ENCODE measurements around the gene NAA40. TPM values are rescaled to one million over a fixed set of nuclear protein-coding genes. Genes with fewer than 3 reads are reported as not detected.

Gene NAA40
- total and polyA plus RNA-seq, 2 donors (not counting 1 experiment from before 2014, with no cell fraction given) = 9.2 to 19.7 TPM

DNA sequence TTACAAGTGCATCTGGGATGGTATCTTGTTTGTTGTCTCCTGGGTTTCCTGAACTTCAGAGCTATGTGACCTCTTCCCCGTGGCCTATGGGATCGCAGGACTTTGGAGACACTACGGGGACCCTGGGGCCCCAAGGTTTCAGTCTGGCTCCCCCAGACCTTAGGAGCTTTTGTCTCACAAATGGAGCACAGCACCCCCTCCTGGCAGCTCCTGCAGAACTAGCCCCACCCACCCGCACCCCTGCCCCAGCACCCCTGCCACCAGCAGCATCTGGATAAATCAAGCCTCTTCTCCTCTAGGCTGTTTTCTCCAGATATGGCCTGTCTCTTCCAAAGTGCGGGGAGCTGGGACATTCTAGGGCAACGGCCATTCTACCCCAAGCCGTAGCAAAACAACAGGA lies 32.2 kb upstream of the NAA40 start:
- Histone ChIP-seq H3K9me3 (ENCODE audit: control insufficient read depth, insufficient read depth, low read depth, low read length) (no peaks in the 10 kb centered on the region), H3K36me3 (ENCODE audit: control insufficient read depth, insufficient read depth, low read length) (peaks cover 30% of the 10 kb centered on the region), H3K27me3 (ENCODE audit: control insufficient read depth, insufficient read depth, low read length) (no peaks in the 10 kb centered on the region), H3K4me3 (replicated peaks in 1 of 4; ENCODE audit: control extremely low read depth in 1 of 4, insufficient read depth in 1 of 4, low read depth in 3 of 4, low read length in 4 of 4) (no peak overlapping the region), H3K79me2 (ENCODE audit: control insufficient read depth, insufficient read depth, low read length) (no peaks in the 10 kb centered on the region), H4K20me1 (ENCODE audit: control insufficient read depth, extremely low read depth, insufficient read depth, low read length) (no peaks in the 10 kb centered on the region), H3K27ac (ENCODE audit: insufficient read depth, low read length) (no peak overlapping the region), H3K4me2 (ENCODE audit: extremely low read depth, insufficient read depth, low read length) (no peak overlapping the region), H3K9ac (ENCODE audit: insufficient read depth, low read length) (no peak overlapping the region), H3K4me1 (ENCODE audit: control insufficient read depth, extremely low read depth, insufficient read depth, low read length) (peaks cover 3% of the 10 kb centered on the region), H2AFZ (ENCODE audit: low read length) (no peak overlapping the region)
- no peak for DNase-seq (ENCODE audit: low read depth in 2 of 2)
- no peak for TF ChIP-seq EZH2 (IDR thresholded peaks at IDR 0.05; ENCODE audit: low read length, missing control alignments)
- TF ChIP-seq, protein P1, sequence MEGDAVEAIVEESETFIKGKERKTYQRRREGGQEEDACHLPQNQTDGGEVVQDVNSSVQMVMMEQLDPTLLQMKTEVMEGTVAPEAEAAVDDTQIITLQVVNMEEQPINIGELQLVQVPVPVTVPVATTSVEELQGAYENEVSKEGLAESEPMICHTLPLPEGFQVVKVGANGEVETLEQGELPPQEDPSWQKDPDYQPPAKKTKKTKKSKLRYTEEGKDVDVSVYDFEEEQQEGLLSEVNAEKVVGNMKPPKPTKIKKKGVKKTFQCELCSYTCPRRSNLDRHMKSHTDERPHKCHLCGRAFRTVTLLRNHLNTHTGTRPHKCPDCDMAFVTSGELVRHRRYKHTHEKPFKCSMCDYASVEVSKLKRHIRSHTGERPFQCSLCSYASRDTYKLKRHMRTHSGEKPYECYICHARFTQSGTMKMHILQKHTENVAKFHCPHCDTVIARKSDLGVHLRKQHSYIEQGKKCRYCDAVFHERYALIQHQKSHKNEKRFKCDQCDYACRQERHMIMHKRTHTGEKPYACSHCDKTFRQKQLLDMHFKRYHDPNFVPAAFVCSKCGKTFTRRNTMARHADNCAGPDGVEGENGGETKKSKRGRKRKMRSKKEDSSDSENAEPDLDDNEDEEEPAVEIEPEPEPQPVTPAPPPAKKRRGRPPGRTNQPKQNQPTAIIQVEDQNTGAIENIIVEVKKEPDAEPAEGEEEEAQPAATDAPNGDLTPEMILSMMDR (conservative IDR thresholded peaks at IDR 0.05 in 1 of 2, IDR thresholded peaks at IDR 0.05 in 1 of 2; ENCODE audit: low read depth in 1 of 2, low read length in 2 of 2) = peak in 1 of 2 donors; percentile 13

- Histone ChIP-seq H3K4me2 (ENCODE audit: extremely low read depth, insufficient read depth, low read length) (no peak overlapping the region), H3K27me3 (ENCODE audit: control insufficient read depth, insufficient read depth, low read length) (no peaks in the 10 kb centered on the region), H3K79me2 (ENCODE audit: control insufficient read depth, insufficient read depth, low read length) (no peaks in the 10 kb centered on the region), H4K20me1 (ENCODE audit: control insufficient read depth, extremely low read depth, insufficient read depth, low read length) (no peaks in the 10 kb centered on the region), H2AFZ (ENCODE audit: low read length) (no peak overlapping the region), H3K9ac (ENCODE audit: insufficient read depth, low read length) (no peak overlapping the region), H3K4me1 (ENCODE audit: control insufficient read depth, extremely low read depth, insufficient read depth, low read length) (peaks cover 3% of the 10 kb centered on the region), H3K4me3 (replicated peaks in 1 of 4; ENCODE audit: control extremely low read depth in 1 of 4, insufficient read depth in 1 of 4, low read depth in 3 of 4, low read length in 4 of 4) (no peak overlapping the region), H3K36me3 (ENCODE audit: control insufficient read depth, insufficient read depth, low read length) (peaks cover 28% of the 10 kb centered on the region), H3K9me3 (ENCODE audit: control insufficient read depth, insufficient read depth, low read depth, low read length) (no peaks in the 10 kb centered on the region), H3K27ac (ENCODE audit: insufficient read depth, low read length) (no peak overlapping the region)
- TF ChIP-seq, protein P1 (conservative IDR thresholded peaks at IDR 0.05 in 1 of 2, IDR thresholded peaks at IDR 0.05 in 1 of 2; ENCODE audit: low read depth in 1 of 2, low read length in 2 of 2) = no peak
- DNase-seq (ENCODE audit: low read depth in 2 of 2) = no peak
These were observed 31.7 kb upstream of the NAA40 start for GRCh38 chr11:63907063-63907462.

DNA sequence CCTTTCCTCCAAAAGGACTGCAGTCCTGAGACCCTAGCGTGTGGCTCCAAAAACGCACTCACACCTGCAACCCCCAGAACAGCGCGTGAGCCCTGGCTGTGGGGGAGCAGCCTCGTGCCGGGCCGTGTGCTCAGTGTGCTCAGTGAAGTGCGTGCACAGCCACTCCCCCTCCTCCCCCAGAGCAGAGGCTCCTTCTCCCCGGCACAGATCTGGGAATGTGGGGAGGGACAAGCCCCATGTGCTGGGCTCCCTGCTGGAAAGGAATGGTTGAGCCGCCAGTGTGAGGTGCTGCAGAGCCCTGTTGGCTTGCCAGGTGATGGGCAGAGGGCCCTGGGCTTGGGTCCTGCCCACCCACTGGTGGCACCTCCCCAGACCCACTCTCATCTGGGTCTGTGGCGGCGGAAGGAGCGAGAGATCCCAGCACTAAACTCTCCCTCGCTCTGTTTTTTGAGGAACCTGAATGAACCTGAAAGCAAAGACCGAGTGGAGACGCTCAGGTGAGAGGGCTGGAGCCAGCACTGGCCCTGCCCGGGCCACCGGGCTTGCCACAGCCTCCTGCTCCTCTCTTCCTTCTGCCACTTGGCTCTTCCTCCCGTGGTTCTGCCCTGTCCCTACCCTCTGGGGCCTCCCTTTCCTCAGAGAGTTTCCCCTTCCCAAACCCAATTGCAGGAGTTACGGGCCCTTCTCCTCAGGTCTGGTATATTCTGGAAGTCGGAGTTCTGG lies 30.8 kb upstream of the NAA40 start:
- H2AFZ ChIP-seq (ENCODE audit: low read length) = no peak overlapping the region
- DNase-seq (ENCODE audit: low read depth in 2 of 2) = no peak
- H3K27me3 ChIP-seq (ENCODE audit: control insufficient read depth, insufficient read depth, low read length) = no peaks in the 10 kb centered on the region
- H3K4me2 ChIP-seq (ENCODE audit: extremely low read depth, insufficient read depth, low read length) = no peak overlapping the region
- peaks cover 3% of the 10 kb centered on the region for H3K4me1 ChIP-seq (ENCODE audit: control insufficient read depth, extremely low read depth, insufficient read depth, low read length)
- H4K20me1 ChIP-seq (ENCODE audit: control insufficient read depth, extremely low read depth, insufficient read depth, low read length) = no peaks in the 10 kb centered on the region
- TF ChIP-seq, protein P1 (conservative IDR thresholded peaks at IDR 0.05 in 1 of 2, IDR thresholded peaks at IDR 0.05 in 1 of 2; ENCODE audit: low read depth in 1 of 2, low read length in 2 of 2) = no peak
- TF ChIP-seq EZH2 (IDR thresholded peaks at IDR 0.05; ENCODE audit: low read length, missing control alignments) = no peak
- no peak overlapping the region for H3K9ac ChIP-seq (ENCODE audit: insufficient read depth, low read length)
- no peak overlapping the region for H3K27ac ChIP-seq (ENCODE audit: insufficient read depth, low read length)
- no peak overlapping the region for H3K4me3 ChIP-seq (replicated peaks in 1 of 4; ENCODE audit: control extremely low read depth in 1 of 4, insufficient read depth in 1 of 4, low read depth in 3 of 4, low read length in 4 of 4)
- no peaks in the 10 kb centered on the region for H3K9me3 ChIP-seq (ENCODE audit: control insufficient read depth, insufficient read depth, low read depth, low read length)
- H3K36me3 ChIP-seq (ENCODE audit: control insufficient read depth, insufficient read depth, low read length) = peaks cover 23% of the 10 kb centered on the region
- H3K79me2 ChIP-seq (ENCODE audit: control insufficient read depth, insufficient read depth, low read length) = no peaks in the 10 kb centered on the region
